GM18519 (cell line): ENCODE measurements around the gene UAP1L1.
"Not testable (repeated sequence)": the region's sequence is repeated elsewhere in the genome, so short reads cannot be mapped to it uniquely, and the experiment has no call there.

Experiments used
- ATAC-seq: cut with Tn5 transposase; IDR thresholded peaks from one replicate; pipeline ENCODE4 v1.9.1; 2021; ENCODE audit warnings: mild to moderate bottlenecking, moderate library complexity; ENCODE audit not compliant: unreplicated experiment, low FRiP score

Gene UAP1L1

GRCh38 chr9:137055385-137056364, 21.6 kb upstream of the UAP1L1 start:
- no peak for ATAC-seq

DNA sequence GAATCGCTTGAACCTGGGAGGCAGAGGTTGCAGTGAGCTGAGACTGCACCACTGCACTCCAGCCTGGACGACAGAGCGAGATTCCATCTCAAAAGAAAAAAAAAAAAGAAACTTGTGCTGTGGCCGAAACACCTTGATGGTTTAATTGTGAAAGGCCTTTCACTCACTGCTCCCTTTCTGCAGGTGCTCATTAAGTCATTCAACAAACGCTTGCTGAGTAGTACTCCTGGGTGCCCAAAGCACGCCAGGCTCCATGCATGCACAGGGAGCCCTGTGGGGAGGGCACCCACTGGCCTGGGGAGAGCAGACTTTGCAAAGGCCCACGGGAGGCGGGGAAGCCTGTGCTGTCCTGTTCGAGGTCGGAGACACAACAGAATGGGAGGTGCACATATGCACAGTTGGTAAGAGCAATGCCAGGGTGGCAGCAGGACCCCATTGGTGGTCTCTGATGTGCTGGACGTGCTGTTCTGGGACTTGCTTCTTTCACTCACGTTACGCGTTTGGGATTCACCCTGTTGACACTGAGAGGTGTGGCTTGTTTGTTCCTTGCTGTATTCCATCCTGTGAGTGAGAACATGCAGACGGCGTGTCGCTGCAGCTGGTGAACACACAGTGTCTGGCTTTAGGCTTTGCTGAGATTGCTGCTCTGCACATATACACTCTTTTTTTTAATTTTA, 20.4 kb upstream of the UAP1L1 start:
- ATAC-seq = no peak

DNA sequence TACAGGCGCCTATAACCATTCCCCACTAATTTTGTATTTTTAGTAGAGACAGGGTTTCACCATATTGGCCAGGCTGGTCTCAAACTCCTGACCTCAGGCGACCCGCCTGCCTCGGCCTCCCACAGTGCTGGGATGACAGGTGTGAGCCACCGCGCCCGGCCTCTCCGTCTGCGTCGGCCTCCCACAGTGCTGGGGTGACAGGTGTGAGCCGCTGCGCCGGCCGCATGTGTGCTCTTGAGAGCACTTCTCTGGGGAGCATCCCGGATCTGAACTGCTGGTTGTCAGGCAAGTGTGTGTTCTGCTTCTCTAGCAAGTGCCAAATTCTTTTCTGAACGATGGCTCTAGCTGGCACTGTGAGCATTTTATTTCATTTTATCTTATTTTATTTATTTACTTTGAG, 19.8 kb upstream of the UAP1L1 start:
- ATAC-seq = no peak

- ATAC-seq = no peak
These were observed 18.6 kb upstream of the UAP1L1 start for GRCh38 chr9:137058521-137059234.

DNA sequence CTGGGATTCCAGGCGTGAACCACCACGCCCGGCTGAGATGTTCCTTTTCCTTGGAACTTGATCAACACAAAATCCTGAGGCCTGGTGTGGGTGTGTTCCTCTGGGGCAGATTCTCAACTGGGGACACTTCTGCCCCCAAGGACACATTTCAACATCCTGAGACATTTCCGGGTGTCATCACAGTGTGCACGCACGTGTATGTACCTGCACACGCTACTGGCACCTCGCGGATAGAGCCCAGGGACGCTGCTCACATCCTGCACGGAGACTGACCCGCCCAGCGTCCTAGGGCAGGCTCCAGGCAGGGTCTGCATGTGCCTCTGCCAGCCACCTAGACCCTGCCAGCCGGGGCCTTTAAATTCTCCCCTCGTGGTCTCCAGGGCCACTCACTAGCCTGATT, 14.9 kb upstream of the UAP1L1 start:
- ATAC-seq = no peak

DNA sequence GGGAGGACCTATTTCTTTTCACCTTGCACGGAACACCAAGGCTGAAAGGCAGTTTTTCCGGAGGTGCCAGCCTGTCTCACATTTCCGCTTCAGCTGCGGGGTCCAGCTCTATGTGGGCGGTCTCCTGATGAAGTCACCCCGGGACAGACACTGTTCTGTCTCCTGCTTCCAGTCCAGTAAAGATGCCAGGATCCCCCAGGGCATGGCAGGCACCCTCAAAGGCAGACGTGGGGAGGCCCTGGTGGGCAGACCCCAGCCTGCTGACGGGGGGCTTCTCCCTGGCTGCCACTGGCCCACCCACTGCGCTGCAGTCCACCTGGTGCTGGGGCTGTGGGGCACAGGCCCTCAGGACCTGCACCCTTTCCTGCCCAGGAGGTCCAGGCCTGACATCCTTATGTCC, 14.5 kb upstream of the UAP1L1 start:
- ATAC-seq = not testable (repeated sequence)

- no peak for ATAC-seq
These were observed 13.8 kb upstream of the UAP1L1 start for GRCh38 chr9:137063311-137064026.

- ATAC-seq = no peak
These were observed 13.1 kb upstream of the UAP1L1 start for GRCh38 chr9:137064027-137064879.

DNA sequence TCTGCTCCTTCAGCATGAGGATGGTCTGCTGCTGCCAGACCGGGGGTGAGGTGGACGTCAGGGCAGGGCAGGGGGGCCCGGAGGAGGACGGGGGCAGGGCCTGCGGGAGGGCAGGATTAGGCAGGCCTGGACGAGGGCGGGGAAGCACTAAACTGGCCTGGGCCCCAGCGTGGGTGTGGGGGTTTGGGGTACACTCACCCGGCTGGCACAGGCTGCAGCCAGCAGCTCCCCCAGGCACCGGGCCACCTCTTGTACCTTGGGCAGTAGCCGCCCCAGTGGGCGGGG, 12.5 kb upstream of the UAP1L1 start:
- ATAC-seq = no peak

DNA sequence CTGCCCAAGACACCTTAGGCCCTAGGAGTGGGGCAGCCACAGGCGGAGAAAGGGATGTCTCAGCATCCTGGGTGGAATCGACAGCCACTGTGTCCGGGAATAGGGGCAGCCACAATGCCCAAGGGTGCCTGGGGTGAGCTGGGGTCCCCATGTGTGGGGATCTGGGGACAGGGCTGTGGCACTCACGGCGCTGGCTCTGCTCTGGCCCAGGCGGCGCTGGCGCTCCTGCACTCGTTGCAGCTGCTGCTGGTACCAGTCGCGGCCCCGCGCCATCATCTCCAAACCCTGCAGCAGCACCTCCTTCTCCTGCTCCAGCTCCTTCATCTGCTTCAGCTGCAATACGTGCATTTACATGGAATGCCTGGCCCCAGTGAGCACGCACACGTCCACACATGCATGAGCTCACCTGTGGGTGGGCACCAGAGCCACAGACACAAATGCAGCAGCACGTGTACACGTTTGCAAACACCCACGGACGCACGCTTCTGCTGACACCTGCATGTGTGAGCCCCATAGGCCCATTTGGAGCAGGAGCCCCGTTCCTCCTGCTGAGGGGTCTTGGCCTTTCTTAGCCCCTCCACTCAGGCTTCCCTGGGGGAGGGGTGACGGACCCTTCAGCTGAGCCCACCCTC, 11.9 kb upstream of the UAP1L1 start:
- ATAC-seq = no peak

GRCh38 chr9:137066096-137066861, 11.0 kb upstream of the UAP1L1 start:
- ATAC-seq = no peak

DNA sequence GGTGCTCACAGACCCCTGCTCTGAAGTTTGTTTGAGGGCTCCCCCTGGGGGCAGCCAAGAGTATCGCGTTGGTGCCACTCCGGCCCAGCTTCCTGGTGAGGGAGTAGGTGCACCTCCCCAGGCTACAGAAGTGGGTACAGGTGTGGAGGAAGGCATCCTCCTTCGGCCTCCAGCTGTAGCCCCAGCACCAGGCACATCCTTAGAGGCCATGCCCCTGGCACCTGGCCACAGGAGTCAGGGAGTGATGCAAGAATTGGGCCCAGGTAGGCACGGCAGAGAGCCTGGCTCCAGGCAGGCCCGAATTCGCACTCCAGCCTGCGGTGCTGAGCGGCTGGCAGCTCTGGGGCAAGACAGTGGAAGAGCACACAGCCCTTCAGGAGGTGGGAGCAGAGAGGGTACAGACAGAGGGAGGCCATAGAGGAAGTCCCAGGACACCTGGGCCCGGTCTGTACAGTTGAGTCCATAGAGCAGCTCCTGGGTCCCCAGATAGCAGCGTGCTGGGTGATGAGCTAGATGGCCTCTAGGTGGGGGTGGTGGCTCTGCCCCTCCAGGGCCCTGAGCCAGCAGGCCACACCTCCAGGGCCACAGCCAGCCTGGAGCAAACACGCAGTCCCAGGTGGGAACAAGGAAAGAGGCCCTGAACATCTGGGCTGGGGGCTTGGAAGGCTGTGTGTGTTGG, 9.3 kb upstream of the UAP1L1 start:
- ATAC-seq = no peak

- ATAC-seq = no peak
These were observed 8.5 kb upstream of the UAP1L1 start for GRCh38 chr9:137068539-137069507.

DNA sequence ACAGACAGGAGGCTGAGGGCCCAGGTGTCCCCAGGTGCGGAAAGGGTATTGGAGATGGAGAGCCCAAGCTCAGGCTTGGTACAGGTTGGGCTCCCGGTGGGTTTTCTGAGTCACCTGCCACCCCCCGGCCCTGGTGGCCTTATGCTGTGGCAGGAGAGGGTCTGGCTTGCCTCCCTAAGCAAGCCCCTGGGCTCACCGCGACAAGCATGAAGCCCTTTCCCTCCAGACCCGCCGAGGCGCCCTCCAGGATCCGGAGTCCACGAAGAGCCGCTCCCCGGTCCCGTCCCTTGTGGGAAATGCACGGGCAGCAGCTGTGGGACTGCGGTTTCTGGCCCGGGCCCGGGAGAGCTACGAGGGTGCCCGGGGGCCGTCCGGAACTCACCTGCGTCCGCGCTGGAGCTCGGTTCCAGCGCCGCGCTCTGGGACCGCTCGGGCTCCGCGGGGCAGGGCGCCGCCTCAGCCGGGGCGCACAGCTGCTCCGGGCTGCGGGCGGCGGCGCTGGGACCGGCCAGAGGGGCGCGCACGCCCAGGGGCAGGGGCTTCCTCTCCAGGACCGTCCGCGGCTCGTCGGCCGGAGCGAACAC, 7.7 kb upstream of the UAP1L1 start:
- no peak for ATAC-seq

- ATAC-seq = no peak
These were observed 7.0 kb upstream of the UAP1L1 start, which contains the start of gene SAPCD2 for GRCh38 chr9:137070201-137070905. TSS of gene SAPCD2 (minus strand) at chr9:137070557. CDS start at chr9:137070460, 97 bp downstream.

DNA sequence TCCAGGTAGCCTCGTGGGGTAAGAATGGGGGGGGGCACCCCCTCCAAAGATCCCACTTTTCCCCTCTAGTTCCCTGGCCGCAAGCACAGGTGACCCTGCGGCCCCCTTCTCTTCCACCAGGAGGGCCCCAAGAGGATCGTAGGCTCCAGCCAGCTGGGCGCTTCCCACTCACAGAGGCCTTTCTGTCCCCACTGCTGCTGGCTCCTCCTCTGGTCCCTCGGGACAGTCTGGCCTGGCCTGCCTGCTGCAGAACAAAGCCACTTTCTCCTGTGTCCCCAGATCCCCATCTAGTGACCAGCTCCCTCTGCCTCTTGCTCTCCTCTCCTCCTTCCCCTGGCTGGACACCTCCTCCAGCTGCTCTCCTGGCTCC, 6.4 kb upstream of the UAP1L1 start:
- ATAC-seq = no peak
